Mesangial cell (primary cell): ENCODE measurements around the gene YBEY. TPM values are rescaled to one million over a fixed set of nuclear protein-coding genes. Genes with fewer than 3 reads are reported as not detected.

Source experiments
- total RNA-seq: library from RNA; depleted of rRNA; stranded (reverse); fragments of >200 nt; gene quantifications from 2 replicates; pipeline ENCODE4 v1.2.3, GENCODE V29; 2015

Gene YBEY, protein sequence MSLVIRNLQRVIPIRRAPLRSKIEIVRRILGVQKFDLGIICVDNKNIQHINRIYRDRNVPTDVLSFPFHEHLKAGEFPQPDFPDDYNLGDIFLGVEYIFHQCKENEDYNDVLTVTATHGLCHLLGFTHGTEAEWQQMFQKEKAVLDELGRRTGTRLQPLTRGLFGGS
- 11.1 and 21.6 TPM in 2 replicates for total RNA-seq

DNA sequence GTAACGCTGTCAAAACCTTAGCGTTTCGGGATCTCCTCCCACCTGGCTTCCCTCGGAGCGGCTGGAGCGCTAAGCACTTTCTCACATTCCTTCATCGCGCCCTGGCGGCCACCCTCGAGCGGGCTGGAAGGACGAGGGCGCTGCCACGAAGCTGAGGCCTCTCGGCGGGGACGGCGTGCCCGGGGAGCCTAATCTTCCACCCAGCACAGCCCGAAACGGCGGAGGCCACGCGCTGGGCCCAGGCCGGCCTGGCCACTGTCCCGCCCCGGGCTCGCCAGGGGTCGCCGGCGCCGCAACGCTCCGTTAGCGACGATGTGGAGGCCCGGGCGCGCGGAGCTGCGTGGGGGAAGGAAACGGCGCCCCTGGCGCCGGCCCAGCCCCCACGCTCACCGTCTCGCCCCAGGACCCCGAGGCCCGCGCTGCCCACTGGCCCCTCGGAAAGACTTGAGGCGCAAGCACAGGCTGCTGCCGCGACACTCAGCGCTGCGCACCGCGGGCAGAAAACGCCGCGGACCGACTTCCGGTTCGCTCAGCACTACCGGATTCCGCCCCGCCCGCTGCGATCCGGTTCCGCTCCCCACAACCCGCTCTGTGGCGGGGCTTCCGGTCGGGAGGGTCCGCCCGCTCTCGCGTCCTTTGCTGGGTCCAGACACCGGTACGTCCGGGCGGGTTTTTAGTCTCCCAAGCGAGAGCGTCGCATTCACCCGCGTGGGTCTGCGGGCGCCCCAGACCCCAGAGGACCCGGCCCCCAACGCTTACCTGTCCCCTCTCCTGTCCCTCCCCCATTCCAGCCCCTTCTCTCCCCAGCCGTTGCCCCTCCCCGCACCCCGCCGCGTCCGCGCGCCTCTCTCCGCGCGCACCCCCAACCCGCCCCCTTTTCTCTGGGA lies at the start of gene YBEY:
YBEY (plus strand) TSS at position 582 of the 887 bp plus-strand sequence. CDS start 572 bp downstream, outside the sequence.

DNA sequence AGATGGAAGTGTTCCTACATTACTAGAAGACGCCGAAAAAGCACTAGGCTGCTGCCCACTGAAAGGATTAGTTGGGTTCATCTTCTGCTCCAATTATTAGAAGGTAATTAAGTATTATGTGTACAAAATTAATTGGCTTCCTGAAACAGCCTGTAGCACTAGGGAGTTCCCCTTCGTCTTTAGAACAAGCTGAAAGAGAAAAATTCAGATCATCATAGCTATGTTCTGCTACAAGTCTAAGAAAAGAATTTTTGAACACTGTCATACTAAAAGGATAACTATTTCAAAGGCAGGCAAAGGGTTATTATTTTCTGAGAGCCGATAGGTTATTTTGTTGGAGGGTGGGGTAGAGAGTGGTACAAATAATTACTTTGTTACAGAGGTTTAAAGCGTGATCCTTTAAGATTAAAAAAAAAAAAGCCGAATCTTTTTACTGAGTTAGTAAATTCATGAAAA lies 908 bp upstream of the YBEY start, which contains the start of gene MCM3AP:
MCM3AP (minus strand) TSS at position 406 of the 456 bp plus-strand sequence; CDS start at position 81, 325 bp downstream.

DNA sequence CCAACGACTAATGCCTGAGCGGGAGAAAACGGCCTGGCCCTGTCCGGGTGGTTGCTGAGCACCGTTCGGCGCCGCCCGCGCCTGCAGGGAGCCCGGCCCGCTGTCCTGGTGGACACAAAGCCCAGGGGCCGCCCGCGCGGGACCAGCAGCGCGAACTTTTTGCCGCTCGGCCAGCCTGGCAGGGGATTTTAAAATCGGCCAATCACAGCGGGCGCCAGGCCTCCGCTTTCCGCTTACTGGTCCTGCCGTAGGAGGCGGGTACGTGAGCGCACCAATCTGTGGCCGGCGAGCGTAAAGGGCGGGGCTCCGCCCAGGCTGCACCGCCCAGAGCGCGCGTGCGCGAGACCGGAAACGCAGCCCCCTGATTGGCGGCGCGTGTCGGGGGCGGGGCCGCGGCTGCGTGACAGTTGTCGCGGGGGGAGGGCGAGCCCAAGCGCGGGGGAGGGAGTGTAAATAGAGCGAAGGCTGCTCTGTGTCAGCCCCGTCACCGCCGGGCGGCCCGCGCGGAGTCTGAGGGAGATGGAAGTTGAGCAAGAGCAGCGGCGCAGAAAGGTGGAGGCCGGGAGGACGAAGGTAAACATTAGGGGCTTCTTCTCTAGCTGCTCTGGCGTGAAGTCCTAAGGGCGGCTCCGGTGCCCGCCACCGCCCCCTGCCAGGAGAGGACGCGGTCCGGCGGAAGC lies 37.7 kb downstream of the YBEY start, which contains the start of the genes C21orf58 and PCNT:
C21orf58 (minus strand) TSS at position 161 of the 680 bp plus-strand sequence. CDS start 1,132 bp downstream, outside the sequence.
PCNT (plus strand) TSS at position 447 of the 680 bp plus-strand sequence; CDS start at position 520, 73 bp downstream.

Other genes with a start within 250 kb of the YBEY start
- gene COL6A2, start 188.2 kb upstream of the YBEY start, total RNA-seq = 187 and 256 TPM in 2 replicates
- not detected in 2 replicates for gene FTCD, start 130.8 kb upstream of the YBEY start, total RNA-seq
- gene SPATC1L, start 101.9 kb upstream of the YBEY start, total RNA-seq = 20.7 TPM in 1 of 2 replicates, not detected in the other
- gene LSS, start 57.6 kb upstream of the YBEY start, total RNA-seq = 66.0 and 103 TPM in 2 replicates
- gene MCM3AP, start 731 bp upstream of the YBEY start, total RNA-seq = 56.5 and 60.6 TPM in 2 replicates
- gene C21orf58, start 37.5 kb downstream of the YBEY start, total RNA-seq = 2.9 and 10.3 TPM in 2 replicates
- 18.5 and 24.0 TPM in 2 replicates for gene PCNT, start 37.8 kb downstream of the YBEY start, total RNA-seq
- 17.6 and 19.0 TPM in 2 replicates for gene DIP2A, start 172.5 kb downstream of the YBEY start, total RNA-seq